Subcutaneous adipose tissue (tissue), 4 donors: ENCODE measurements around the gene ADAMTS5. TPM values are rescaled to one million over a fixed set of nuclear protein-coding genes. Genes with fewer than 3 reads are reported as not detected.

Experiments
- CTCF ChIP-seq: fragments of 450-650 bp; IDR thresholded peaks from one replicate; pipeline ENCODE4 v1.5.1; 2016; ENCODE audit warnings: low read depth, mild to moderate bottlenecking, control low read depth, antibody characterized with exemption, moderate library complexity
- total RNA-seq, 4 donors: library from RNA; depleted of rRNA; stranded (reverse); fragments of >200 nt; gene quantifications; one replicate each; pipeline ENCODE4 v1.1.0, GENCODE V29; 2016

ADAMTS5 gene
- total RNA-seq, 4 donors from 2014 or later, result 52.6 to 155 (median 133) TPM

GRCh38 chr21:26969971-26970725 lies 3.3 kb upstream of the ADAMTS5 start:
- no peak for TF ChIP-seq CTCF

- no peak for TF ChIP-seq CTCF
Observed at GRCh38 chr21:26966649-26967061, 233 bp downstream of the ADAMTS5 start.

- TF ChIP-seq CTCF, result no peak
Observed at GRCh38 chr21:26965907-26966581, 844 bp downstream of the ADAMTS5 start.

- TF ChIP-seq CTCF, result no peak
Observed at GRCh38 chr21:26965040-26965906, 1.6 kb downstream of the ADAMTS5 start.

GRCh38 chr21:26964170-26964778 lies 2.6 kb downstream of the ADAMTS5 start:
- TF ChIP-seq CTCF, result no peak

- TF ChIP-seq CTCF, result no peak
Observed at GRCh38 chr21:26962621-26963181, 4.2 kb downstream of the ADAMTS5 start.
